Fibroblast of gingiva (primary cell): ENCODE data around the gene RRP1B.
"Not testable (repeated sequence)": the region's sequence is repeated elsewhere in the genome, so short reads cannot be mapped to it uniquely, and the experiment has no call there.

Experiments used
- DNase-seq: peaks from one replicate; pipeline ENCODE4 v3.0.0-alpha.2; 2011; ENCODE audit warnings: low read depth

The RRP1B gene, protein sequence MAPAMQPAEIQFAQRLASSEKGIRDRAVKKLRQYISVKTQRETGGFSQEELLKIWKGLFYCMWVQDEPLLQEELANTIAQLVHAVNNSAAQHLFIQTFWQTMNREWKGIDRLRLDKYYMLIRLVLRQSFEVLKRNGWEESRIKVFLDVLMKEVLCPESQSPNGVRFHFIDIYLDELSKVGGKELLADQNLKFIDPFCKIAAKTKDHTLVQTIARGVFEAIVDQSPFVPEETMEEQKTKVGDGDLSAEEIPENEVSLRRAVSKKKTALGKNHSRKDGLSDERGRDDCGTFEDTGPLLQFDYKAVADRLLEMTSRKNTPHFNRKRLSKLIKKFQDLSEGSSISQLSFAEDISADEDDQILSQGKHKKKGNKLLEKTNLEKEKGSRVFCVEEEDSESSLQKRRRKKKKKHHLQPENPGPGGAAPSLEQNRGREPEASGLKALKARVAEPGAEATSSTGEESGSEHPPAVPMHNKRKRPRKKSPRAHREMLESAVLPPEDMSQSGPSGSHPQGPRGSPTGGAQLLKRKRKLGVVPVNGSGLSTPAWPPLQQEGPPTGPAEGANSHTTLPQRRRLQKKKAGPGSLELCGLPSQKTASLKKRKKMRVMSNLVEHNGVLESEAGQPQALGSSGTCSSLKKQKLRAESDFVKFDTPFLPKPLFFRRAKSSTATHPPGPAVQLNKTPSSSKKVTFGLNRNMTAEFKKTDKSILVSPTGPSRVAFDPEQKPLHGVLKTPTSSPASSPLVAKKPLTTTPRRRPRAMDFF

GRCh38 chr21:43659136-43660000, at the start of gene RRP1B, which contains the start of gene HSF2BP:
Gene RRP1B, plus strand, starts transcription at chr21:43659560. Its CDS starts 105 bp downstream, at chr21:43659665.
Gene HSF2BP, minus strand, starts transcription at chr21:43659488. Its CDS starts 1,392 bp downstream, at chr21:43658096.
- peak; percentile 83 for DNase-seq

GRCh38 chr21:43611598-43612369, 47.6 kb upstream of the RRP1B start:
- peak; percentile 72 for DNase-seq

DNA sequence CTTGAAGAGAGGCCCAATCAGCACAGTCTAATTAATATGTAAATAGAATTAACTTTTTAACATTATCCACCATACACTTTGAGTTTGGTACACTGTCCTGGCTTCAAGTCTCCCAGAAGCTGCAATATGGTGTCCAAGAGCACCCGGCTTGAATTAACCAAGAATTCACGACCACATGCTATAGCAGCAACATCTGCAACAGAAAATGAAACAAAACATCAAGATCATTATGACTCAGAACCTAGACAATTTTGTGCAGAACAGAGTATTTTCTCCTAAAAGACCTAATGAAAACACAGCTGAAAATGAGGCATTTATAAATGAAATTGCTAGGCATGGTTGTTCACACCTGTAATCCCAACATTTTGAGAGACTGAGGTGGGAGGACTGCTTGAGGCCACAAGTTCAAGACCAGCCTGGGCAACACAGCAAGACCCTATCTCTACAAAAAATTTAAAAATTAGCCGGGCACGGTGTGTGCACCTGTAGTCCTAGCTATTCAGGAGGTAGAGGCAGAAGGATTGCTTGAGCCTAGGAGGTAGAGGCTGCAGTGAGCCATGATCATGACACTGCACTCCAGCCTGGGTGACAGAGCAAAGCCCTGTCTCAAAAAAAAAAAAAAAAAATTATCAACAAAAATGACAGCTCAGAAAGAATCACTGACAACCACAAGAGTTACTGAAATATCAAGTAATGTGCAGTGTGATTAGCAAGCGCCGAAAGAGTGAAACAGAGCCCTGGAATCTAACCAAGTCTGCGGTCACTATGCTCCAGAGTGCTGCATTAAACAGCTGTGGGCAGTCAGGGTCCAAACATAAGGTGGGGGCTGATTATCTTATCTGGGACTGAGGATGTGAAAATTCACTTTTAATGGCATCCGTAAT, 45.4 kb upstream of the RRP1B start:
- DNase-seq = peak; percentile 43

GRCh38 chr21:43614839-43615238, 44.5 kb upstream of the RRP1B start:
- DNase-seq = no peak

DNA sequence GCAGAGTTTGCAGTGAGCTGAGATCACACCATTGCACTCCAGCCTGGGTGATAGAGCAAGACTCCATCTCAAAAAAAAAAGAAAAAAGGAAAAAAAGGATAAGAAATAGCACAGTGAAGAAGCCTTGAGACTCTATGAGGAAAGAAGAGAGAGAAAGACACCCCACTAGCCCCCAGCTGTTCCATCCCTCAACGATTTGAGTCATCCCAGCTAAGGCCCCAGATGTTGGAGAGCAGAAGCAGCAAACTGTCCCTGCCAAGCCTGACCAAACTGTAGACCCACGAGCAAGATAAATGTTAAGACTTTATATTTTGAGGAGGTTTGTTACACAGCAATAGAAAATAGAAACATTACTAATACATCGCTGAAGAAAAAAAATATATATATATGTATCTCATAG, 42.5 kb upstream of the RRP1B start:
- not testable (repeated sequence) for DNase-seq

DNA sequence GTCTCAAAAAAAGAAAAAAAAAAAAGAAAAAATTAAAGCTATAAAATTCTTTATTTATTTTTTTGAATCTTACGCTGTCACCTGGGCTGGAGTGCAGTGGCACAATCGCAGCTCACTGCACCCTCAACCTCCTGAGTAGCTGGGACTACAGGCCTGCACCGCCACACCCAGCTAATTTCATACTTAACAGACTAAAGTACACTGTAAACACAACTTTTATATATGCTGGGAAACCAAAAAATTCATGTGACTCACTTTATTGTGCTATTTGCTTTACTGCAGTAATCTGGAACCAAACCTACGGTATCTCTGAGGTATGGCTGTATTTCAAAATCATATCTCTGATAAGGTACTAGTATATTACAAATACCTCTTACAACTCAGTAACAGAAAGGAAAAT, 40.4 kb upstream of the RRP1B start:
- DNase-seq = no peak

DNA sequence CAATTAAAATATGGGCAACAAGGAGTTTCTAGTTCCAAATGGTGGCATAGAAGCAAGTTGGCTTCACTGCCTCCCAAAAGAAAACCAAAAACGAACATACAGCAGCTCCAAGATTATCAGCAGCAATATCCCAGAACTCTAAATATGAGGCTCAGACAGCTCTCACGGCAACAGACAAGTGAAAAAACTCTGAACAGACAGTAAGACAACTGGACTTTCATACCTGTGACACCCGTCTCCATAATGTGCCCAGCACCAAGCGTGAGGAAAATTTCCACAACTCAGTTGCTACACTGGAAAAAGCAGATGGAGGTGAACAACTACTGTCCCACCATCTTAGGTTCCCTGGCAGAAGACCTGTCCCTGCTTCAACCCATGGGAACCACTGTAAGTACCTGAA, 40.0 kb upstream of the RRP1B start:
- no peak for DNase-seq

- no peak for DNase-seq
These were observed 39.5 kb upstream of the RRP1B start for GRCh38 chr21:43619856-43620255.

DNA sequence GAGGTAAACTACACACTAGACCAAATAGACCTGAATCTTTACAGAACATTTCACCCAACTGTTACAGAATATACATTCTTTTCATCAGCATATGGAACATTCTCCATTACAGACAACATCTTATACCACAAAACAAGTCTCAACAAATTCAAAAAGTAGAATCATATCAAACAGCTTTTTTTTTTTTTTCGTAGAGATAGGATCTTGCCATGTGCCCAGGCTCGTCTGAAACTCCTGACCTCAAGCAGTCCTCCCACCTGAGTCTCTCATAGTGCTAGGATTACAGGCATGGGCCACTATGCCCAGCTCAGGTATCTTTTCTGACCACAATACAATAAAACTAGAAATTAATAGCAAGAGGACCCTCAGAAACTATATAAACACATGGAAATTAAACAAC, 36.6 kb upstream of the RRP1B start:
- no peak for DNase-seq

GRCh38 chr21:43623588-43623987, 35.8 kb upstream of the RRP1B start:
- no peak for DNase-seq

DNA sequence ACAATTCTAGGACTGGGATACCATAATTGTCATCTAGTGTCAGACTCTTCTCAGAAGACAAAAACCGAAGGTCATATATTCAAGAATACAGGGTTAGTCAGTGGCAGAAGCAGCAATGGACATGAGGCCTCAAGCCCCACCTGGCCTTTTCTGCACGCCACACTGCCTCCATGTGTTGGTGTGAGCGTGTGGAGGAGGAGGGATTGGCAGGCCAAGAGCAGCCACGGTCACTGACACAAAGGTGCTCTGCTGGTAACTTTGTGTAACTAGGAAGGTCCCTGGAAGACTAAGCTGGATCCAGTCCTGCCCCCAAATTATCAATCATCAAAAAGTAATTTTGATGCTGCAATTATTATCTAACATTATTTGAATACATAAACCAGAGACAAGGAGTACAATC, 35.0 kb upstream of the RRP1B start:
- DNase-seq = no peak

- DNase-seq = no peak
These were observed 33.0 kb upstream of the RRP1B start for GRCh38 chr21:43626390-43626789.

DNA sequence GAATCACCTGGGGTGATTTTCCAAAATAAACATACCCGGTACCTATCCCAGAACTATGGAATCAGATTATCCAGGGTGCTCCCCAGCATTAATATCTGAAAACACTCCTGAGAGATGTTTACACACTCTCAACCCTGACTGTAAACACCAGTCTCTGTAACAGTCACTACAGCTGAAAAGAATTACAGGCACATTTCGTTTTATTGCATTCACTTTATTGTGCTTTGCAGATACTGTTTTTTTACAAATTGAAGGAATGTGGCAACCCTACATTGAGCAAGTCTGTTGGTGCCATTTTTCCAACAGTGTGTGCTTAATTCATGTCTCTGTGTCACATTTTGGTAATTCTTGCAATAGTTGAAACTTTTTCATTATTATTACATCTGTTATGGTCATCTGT, 31.8 kb upstream of the RRP1B start:
- peak; percentile 21 for DNase-seq

DNA sequence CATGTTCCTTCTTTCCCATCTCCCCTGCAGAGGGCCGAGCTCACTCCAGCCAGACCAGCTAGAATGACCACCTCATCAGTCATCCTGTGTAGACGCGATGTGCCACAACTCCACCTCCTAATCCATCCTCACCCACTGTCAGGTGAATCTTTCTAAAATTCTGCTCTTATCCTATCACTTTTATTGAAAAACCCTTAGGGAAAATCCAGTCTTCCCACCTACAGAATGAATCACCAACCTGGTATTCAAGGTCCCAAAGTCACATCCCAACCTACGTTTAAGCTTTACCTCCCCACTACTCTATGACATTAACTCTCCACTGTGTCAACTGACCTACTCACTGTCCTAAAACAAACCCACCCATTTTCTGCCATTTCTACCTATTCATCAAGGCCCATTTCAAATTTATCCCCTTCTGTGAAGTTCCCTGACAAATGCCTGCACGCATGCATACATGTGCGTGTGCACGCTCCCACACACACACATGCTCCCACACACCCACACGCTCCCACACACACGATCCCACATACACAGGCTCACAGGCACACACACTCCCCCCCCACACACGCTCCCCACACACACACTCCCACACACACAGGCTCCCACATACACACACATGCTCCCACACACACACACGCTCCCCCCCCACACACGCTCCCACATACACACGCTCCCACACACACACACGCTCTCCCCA, 27.8 kb upstream of the RRP1B start:
- DNase-seq = no peak

DNA sequence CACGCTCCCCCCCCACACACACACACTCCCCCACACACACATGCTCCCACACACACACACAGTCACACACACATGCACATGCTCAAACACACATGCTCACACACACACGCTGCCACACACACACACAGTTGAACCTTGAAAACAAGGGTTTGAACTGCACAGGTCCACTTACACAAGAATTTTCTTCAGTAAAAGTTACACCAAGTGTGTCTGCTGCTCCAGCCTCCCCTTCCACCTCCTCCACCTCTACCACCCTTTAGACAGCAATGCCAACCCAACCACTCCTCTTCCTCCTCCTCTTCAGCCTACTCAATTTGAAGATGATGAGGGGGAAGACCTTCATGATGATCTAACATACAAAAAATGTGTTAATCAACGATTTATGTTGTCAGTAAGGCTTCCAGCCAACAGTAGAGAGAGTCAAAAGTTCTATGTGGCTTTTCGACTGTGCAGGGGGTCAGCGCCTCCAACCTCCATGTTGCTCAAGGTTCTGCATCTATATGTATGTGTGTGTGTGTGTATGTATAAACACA, 26.9 kb upstream of the RRP1B start:
- DNase-seq = no peak

GRCh38 chr21:43634618-43635017, 24.7 kb upstream of the RRP1B start:
- DNase-seq = no peak

- no peak for DNase-seq
These were observed 23.9 kb upstream of the RRP1B start for GRCh38 chr21:43635436-43635835.

DNA sequence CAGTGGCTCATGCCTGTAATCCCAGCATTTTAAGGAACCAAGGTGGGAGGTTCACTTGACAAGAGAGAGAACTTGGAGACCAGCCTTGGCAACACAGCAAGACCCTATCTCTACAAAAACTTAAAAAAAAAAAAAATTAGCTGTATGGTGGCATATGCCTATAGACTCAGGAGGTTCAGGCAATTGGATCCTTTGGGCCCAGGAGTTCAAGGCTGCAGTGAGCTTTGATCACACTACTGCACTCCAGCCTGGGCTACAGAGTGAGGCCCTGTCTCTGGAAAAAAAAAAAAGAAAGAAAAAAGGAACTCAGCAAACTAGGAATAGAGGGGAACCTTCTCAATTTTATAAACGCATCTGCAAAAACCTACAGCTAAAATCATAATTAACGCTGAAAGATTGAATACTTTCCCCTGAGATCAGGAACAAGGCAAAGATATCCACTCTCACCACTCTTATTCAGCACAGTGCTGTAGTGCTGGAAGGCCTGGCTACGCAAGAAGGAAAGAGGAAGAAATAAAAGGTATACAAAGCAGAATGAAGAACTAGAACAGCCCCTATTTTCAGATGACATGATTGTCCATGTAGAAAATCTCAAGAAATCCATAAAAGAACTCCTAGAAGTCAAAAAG, 21.7 kb upstream of the RRP1B start:
- no peak for DNase-seq
